Endothelial cell of umbilical vein (primary cell): ENCODE measurements around the gene PCDH9.

Experiments used
- EZH2 ChIP-seq: IDR thresholded peaks from 2 replicates; pipeline ENCODE4 v1.6.1; 2012; ENCODE audit warnings: borderline replicate concordance, low read depth, mild to moderate bottlenecking, moderate library complexity, low read length, inconsistent platforms; ENCODE audit not compliant: severe bottlenecking
- POLR2AphosphoS5 ChIP-seq: IDR thresholded peaks from 2 replicates; pipeline ENCODE4 v1.6.1; 2012; ENCODE audit warnings: low read depth, mild to moderate bottlenecking, control low read depth, low read length, moderate library complexity; ENCODE audit not compliant: insufficient read depth
- TF ChIP-seq, protein P1 (sequence below), 2 donors: IDR thresholded peaks; 1 replicate in 1 of 2; 2 replicates in 1 of 2; pipeline ENCODE4 v1.5.1; 2011; ENCODE audit warnings: low read length in 2 of 2, mild to moderate bottlenecking in 2 of 2, moderate library complexity in 2 of 2, control low read depth in 1 of 2, inconsistent platforms in 1 of 2, low read depth in 1 of 2; ENCODE audit not compliant: insufficient read depth in 1 of 2; ENCODE audit errors: extremely low read depth in 1 of 2

DNA sequence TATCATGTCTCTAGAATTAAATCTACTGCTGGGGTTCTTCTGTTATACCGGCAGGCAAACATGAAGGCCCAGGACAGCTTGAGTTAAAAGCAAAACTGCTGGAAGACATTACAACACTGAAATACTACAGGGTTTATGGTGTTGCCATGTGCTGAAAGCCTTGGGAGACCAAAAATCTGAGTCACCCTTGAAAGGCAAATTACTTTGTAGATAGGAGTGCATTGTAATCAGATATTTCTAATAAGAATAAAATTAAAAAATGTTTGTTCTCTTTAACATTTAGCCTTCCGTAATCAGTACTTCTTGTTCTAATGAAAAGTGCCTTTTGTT lies 181.3 kb downstream of the PCDH9 start:
- TF ChIP-seq, protein P1, sequence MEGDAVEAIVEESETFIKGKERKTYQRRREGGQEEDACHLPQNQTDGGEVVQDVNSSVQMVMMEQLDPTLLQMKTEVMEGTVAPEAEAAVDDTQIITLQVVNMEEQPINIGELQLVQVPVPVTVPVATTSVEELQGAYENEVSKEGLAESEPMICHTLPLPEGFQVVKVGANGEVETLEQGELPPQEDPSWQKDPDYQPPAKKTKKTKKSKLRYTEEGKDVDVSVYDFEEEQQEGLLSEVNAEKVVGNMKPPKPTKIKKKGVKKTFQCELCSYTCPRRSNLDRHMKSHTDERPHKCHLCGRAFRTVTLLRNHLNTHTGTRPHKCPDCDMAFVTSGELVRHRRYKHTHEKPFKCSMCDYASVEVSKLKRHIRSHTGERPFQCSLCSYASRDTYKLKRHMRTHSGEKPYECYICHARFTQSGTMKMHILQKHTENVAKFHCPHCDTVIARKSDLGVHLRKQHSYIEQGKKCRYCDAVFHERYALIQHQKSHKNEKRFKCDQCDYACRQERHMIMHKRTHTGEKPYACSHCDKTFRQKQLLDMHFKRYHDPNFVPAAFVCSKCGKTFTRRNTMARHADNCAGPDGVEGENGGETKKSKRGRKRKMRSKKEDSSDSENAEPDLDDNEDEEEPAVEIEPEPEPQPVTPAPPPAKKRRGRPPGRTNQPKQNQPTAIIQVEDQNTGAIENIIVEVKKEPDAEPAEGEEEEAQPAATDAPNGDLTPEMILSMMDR (IDR thresholded peaks at IDR 0.05; ENCODE audit: extremely low read depth in 1 of 2, insufficient read depth in 1 of 2, low read depth in 1 of 2, low read length in 2 of 2): no peak
- TF ChIP-seq POLR2AphosphoS5: no peak
- no peak for TF ChIP-seq EZH2
